ENCODE results near the gene BBOF1. TPM values are rescaled to one million over a fixed set of nuclear protein-coding genes. Genes with fewer than 3 reads are reported as not detected.

Gene BBOF1
- total and polyA plus RNA-seq, 2 of the 4 experiments (the other 2 are of a cell fraction) = 1.6 TPM

- ATAC-seq (ENCODE audit: low read depth) (no peak), DNase-seq (no peak)
- dilution Hi-C loops (cut with HindIII; ENCODE audit: low sequenced_read_pairs, unreplicated experiment) (no loop called here), intact Hi-C loops (cut with micrococcal nuclease) (no loop called here), in situ Hi-C loops (cut with MboI; ENCODE audit: low sequenced_read_pairs) (loop anchor here (25.0 kb wide), 1 partner anchor 538 kb away; no protein-coding TSS in a partner anchor)
- Histone ChIP-seq H4K20me1 (ENCODE audit: insufficient read depth, low read length) (no peaks in the 10 kb centered on the region), H2AFZ (replicated peaks; ENCODE audit: low read length, poor library complexity) (no peak overlapping the region), H3K18ac (ENCODE audit: low read depth, low read length) (no peak overlapping the region), H3K27ac (ENCODE audit: insufficient read depth, low read length) (no peak overlapping the region), H3K9me1 (ENCODE audit: insufficient read depth, low read length) (peaks cover 5% of the 10 kb centered on the region; the same call in 1 of the 2 replicates), H3K4me3 (ENCODE audit: insufficient read depth, low read depth, low read length) (no peak overlapping the region), H2BK15ac (ENCODE audit: low read depth, low read length) (no peak overlapping the region), H4K5ac (ENCODE audit: low read depth, low read length) (no peak overlapping the region), H3K9ac (ENCODE audit: low read depth, low read length) (no peak overlapping the region), H3K4me1 (ENCODE audit: control insufficient read depth, insufficient read depth, low read length) (no peaks in the 10 kb centered on the region; the same call in 1 of the 2 replicates), H3K4ac (ENCODE audit: low read depth, low read length) (no peak overlapping the region), H3K36me3 (ENCODE audit: control insufficient read depth, insufficient read depth, low read length) (no peaks in the 10 kb centered on the region), H3K14ac (replicated peaks; ENCODE audit: low read depth, low read length) (no peak overlapping the region), H4K91ac (ENCODE audit: insufficient read depth, low read depth, low read length) (no peak overlapping the region), H3K23ac (ENCODE audit: low read depth, low read length) (no peak overlapping the region), H3K56ac (ENCODE audit: extremely low read depth, insufficient read depth, low read length) (no peak overlapping the region), H2AK5ac (ENCODE audit: low read depth, low read length) (no peak overlapping the region), H2AK9ac (replicated peaks; ENCODE audit: low read depth, low read length, poor library complexity) (no peak overlapping the region), H2BK120ac (ENCODE audit: low read depth, low read length) (no peak overlapping the region), H3K4me2 (ENCODE audit: low read depth, low read length) (no peak overlapping the region), H2BK20ac (ENCODE audit: low read depth, low read length) (no peak overlapping the region), H3K9me3 (ENCODE audit: control insufficient read depth, insufficient read depth, low read length) (no peaks in the 10 kb centered on the region), H4K8ac (ENCODE audit: low read depth in 2 of 2, low read length in 2 of 2) (no peak overlapping the region), H3K79me1 (ENCODE audit: low read depth in 1 of 2, low read length in 2 of 2) (no peaks in the 10 kb centered on the region), H2BK5ac (ENCODE audit: low read depth, low read length, poor library complexity, severe bottlenecking) (no peak overlapping the region), H3K27me3 (ENCODE audit: control insufficient read depth, insufficient read depth, low read length) (no peaks in the 10 kb centered on the region)
- ChIA-PET POLR2A (ENCODE audit: unreplicated experiment) (no interaction called here), CTCF (no interaction called here)
- WGBS, 2 experiments (ENCODE audit: extremely low coverage in 2 of 2, insufficient read length in 1 of 2) = 100% methylated on average over 1 of the region's 3 CpGs; no CpG with 5 or more reads in 1 of the 2 experiments
- BruUV-seq (replicated peaks) = no TSS peak
- TF ChIP-seq MAFK (IDR thresholded peaks at IDR 0.05; ENCODE audit: low read depth, low read length) (no peak), FOS (IDR thresholded peaks at IDR 0.05; ENCODE audit: low read depth, low read length) (no peak)
- TF ChIP-seq, protein P1, sequence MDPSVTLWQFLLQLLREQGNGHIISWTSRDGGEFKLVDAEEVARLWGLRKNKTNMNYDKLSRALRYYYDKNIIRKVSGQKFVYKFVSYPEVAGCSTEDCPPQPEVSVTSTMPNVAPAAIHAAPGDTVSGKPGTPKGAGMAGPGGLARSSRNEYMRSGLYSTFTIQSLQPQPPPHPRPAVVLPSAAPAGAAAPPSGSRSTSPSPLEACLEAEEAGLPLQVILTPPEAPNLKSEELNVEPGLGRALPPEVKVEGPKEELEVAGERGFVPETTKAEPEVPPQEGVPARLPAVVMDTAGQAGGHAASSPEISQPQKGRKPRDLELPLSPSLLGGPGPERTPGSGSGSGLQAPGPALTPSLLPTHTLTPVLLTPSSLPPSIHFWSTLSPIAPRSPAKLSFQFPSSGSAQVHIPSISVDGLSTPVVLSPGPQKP (IDR thresholded peaks at IDR 0.05; ENCODE audit: borderline replicate concordance, low read depth, low read length) = no peak
These were observed 30.8 kb downstream of the BBOF1 start for GRCh38 chr14:74049876-74050495.
